ENCODE measurements around the gene CHN2.
"Not testable (repeated sequence)": the region's sequence is repeated elsewhere in the genome, so short reads cannot be mapped to it uniquely, and the experiment has no call there.

CHN2 gene

GRCh38 chr7:29190349-29191045 is 4.1 kb upstream of the CHN2 start:
- DNase-seq: no peak

DNA sequence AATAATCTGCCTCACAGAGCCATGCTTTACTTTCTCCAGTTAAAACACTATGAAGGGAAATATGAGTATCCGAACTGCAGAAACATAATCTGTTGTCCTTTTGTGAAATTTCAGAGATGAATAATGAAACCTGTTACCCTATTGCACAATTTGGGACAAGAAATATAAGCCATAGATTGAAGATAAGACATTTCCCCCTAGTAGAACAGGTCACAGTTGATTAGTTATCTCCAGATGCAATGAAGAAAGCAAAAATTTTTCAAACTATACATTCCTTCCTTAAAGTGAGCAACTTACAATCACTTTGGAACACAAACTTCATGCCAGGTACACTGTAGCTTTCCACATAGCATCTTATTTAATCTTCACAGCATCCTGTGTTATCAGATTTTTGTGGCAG is 2.3 kb upstream of the CHN2 start:
- DNase-seq: no peak

DNA sequence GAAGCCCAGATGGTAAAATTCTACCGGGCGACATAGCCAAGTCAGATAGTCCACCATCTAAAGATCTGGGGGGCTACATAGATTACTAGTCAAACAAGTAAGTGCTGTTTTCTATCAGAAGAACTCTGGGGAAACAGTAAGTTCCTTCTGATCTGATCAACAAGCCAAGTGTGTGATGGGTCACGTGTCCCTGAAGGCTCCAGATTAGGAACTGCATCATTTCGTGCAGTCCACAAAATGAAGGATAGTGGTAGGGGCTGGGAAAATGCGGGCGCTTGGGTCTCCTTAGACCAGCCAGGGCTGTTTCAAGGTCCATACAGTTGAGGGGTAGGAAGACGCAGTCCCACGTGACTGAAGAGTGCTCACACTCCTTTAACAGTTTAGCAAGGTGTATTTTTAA is 1.8 kb upstream of the CHN2 start:
- no peak for DNase-seq

- no peak for DNase-seq
Measured at GRCh38 chr7:29193316-29194205, 1.0 kb upstream of the CHN2 start.

GRCh38 chr7:29194206-29194593 is 375 bp upstream of the CHN2 start:
- no peak for DNase-seq

- DNase-seq: no peak
Measured at GRCh38 chr7:29196191-29196590, 1.6 kb downstream of the CHN2 start.

DNA sequence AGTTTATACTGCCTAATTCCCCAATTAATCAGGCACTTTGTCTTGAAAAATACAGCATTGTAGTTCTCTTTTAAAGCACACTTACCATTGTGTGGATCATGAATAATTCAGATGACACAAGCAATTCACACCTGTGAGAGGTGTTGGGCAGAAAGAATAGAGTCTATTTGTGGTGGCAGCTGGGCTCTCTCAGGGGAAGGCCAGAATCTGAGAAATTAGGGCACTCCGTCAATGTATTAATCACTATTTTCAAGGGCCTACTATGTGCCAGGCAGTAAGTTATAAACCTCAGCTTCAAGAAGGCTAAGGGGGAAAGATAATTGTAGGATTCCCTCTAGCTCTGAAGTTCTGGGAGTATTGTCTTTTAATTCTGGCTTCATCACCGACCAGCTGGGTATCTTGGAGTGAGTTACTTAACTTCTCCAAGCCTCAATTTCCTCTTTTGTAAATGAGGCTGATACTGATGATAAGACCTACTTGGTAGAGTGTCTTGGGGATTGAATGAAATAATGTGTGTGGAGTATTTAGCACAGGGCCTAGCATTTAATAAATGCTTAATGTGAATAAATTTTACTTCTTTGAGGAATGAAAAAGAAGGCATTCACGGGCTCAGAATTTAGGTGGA is 2.5 kb downstream of the CHN2 start:
- no peak for DNase-seq

DNA sequence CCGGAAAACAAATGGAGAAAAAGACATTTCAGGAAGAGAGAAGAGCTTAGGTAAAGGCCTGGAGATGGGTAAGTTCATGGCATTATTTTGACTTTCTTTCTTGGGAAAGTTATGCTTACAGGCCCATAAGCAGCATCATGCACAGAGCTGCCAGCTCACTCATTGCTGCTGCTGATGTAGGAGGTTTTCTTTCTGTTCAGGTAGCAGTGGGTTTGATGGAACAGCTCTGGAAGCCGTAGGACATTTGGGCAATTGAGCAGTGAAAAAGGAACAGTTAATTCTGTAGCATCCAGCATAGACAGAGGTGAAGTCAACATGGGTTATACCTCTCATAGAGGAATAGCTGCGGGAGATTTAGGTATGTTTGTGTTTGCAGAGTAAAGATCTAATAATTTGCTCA is 3.3 kb downstream of the CHN2 start:
- DNase-seq: no peak

- no peak for DNase-seq
Measured at GRCh38 chr7:29199776-29200175, 5.2 kb downstream of the CHN2 start.

DNA sequence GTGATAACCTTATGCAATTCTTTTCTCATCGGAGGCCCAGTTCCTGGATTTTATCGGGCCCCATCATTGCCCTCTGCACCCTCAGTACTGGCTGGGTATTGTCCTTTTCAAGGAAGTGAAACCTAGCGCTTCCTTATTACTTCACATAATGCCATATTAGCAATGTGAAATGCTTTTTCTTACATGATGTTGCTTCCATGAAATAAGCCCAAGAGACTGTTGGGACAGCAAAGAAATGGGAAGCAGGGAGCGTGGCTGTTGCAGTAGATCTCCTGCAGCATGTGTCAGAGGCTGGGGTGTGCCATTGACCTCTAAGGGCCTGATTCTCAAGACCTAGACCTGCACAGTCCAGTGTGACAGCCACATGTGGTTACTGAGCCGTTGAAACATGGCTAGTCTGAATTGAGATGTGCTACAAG is 8.1 kb downstream of the CHN2 start:
- no peak for DNase-seq

GRCh38 chr7:29204491-29205272 is 10.1 kb downstream of the CHN2 start:
- DNase-seq: no peak

- no peak for DNase-seq
Measured at GRCh38 chr7:29207162-29207801, 12.7 kb downstream of the CHN2 start.

GRCh38 chr7:29208410-29209250 is 14.1 kb downstream of the CHN2 start:
- DNase-seq: no peak

DNA sequence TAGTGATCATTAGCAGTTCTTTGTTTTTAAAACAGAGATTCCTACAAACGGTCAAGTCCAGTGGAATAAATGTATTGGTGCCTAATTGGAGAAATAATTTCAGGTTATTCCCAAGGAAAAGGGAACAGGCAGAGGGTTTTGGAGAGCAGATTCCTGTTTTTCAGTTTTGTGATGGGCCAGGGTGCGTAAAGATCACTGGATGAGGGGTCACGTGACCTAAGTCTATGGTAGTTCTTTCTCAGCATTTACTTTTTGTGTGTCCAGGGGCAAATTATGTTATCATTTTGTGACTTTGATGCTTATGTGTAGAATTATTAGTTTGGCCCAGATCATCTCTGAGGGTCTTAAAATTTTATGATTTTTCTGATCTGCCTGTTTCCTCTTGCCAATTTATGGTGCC is 15.2 kb downstream of the CHN2 start:
- DNase-seq: no peak

DNA sequence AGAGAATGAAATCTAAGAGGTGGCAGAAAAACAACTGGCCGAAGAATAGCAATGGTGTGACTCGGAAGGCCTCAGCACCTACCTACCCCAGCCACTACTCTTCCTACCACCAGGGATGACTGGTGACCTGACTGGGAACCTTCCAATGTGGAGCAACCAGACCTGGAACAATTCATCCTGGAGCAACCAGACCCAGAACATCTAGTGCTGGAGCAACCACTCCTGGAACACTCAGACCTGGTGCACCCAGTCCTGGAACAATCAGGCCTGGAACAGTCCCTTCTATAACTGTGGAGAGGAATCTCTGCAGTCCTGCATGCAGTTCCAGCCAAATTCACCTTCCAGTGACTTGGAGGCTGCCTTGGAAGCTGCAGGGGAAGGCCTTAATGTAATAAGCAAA is 18.2 kb downstream of the CHN2 start:
- not testable (repeated sequence) for DNase-seq

- no peak for DNase-seq
Measured at GRCh38 chr7:29214056-29214455, 19.5 kb downstream of the CHN2 start.

GRCh38 chr7:29214816-29215215 is 20.2 kb downstream of the CHN2 start:
- DNase-seq: no peak

GRCh38 chr7:29216128-29216527 is 21.6 kb downstream of the CHN2 start:
- DNase-seq: no peak

- no peak for DNase-seq
Measured at GRCh38 chr7:29217113-29217512, 22.5 kb downstream of the CHN2 start.

GRCh38 chr7:29224726-29225125 is 30.2 kb downstream of the CHN2 start:
- DNase-seq: no peak

GRCh38 chr7:29228289-29229011 is 33.9 kb downstream of the CHN2 start:
- no peak for DNase-seq
